ENCODE results near the gene MATK.

Gene MATK

GRCh38 chr19:3743486-3743885 lies 42.7 kb downstream of the MATK start:
- no peak for DNase-seq

- DNase-seq = no peak
Measured at GRCh38 chr19:3740431-3740830, 45.8 kb downstream of the MATK start.

GRCh38 chr19:3738477-3739220 lies 47.5 kb downstream of the MATK start:
- no peak for DNase-seq

GRCh38 chr19:3737487-3738205 lies 48.5 kb downstream of the MATK start:
- DNase-seq = no peak

GRCh38 chr19:3736106-3736724 lies 50.0 kb downstream of the MATK start:
- no peak for DNase-seq

GRCh38 chr19:3734310-3734600 lies 51.9 kb downstream of the MATK start:
- no peak for DNase-seq

GRCh38 chr19:3733549-3734309 lies 52.5 kb downstream of the MATK start:
- DNase-seq = no peak

GRCh38 chr19:3732108-3732507 lies 54.1 kb downstream of the MATK start:
- no peak for DNase-seq

- DNase-seq = no peak
Measured at GRCh38 chr19:3730457-3730958, 55.7 kb downstream of the MATK start.
